ENCODE measurements around the gene OSMR. TPM values are rescaled to one million over a fixed set of nuclear protein-coding genes. Genes with fewer than 3 reads are reported as not detected.

The OSMR gene
- total RNA-seq, 3 donors from 2014 or later = 3.3 to 24.9 (median 13.0) TPM

DNA sequence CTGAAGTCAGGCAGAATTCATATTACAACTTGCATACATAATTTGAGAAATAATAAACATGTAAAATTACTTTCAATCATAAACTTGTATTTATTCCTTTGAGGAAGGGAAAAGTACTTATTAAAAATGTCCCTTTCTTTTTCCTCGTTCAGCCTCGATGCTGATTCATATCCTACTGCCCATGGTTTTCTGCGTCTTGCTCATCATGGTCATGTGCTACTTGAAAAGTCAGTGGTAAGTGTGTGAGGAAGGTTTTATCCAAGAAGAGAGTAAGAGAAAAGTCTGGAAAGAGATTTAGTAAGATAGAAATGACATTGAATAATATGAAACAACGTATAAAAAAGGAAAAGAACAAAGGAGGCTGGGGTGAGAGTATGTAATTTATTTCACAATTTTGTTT is 85.9 kb downstream of the OSMR start:
- Histone ChIP-seq H3K4me1 (ENCODE audit: low read depth) (no peaks in the 10 kb centered on the region), H3K4me3 (no peak overlapping the region), H3K9me3 (no peaks in the 10 kb centered on the region), H3K36me3 (ENCODE audit: low read depth) (no peaks in the 10 kb centered on the region)
- ATAC-seq (no peak), DNase-seq (no peak)
- TF ChIP-seq, protein P1, sequence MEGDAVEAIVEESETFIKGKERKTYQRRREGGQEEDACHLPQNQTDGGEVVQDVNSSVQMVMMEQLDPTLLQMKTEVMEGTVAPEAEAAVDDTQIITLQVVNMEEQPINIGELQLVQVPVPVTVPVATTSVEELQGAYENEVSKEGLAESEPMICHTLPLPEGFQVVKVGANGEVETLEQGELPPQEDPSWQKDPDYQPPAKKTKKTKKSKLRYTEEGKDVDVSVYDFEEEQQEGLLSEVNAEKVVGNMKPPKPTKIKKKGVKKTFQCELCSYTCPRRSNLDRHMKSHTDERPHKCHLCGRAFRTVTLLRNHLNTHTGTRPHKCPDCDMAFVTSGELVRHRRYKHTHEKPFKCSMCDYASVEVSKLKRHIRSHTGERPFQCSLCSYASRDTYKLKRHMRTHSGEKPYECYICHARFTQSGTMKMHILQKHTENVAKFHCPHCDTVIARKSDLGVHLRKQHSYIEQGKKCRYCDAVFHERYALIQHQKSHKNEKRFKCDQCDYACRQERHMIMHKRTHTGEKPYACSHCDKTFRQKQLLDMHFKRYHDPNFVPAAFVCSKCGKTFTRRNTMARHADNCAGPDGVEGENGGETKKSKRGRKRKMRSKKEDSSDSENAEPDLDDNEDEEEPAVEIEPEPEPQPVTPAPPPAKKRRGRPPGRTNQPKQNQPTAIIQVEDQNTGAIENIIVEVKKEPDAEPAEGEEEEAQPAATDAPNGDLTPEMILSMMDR (IDR thresholded peaks at IDR 0.05) = no peak
- intact Hi-C loops (cut with DNase I, micrococcal nuclease) = no loop called here

GRCh38 chr5:38932854-38933408 is 87.1 kb downstream of the OSMR start:
- intact Hi-C loops (cut with DNase I, micrococcal nuclease) = no loop called here
- no peaks in the 10 kb centered on the region for H3K4me1 ChIP-seq (ENCODE audit: low read depth)
- DNase-seq = no peak
- H3K36me3 ChIP-seq (ENCODE audit: low read depth) = no peaks in the 10 kb centered on the region
- ATAC-seq = no peak
- H3K4me3 ChIP-seq = no peak overlapping the region
- H3K9me3 ChIP-seq = no peaks in the 10 kb centered on the region
- TF ChIP-seq, protein P1 (IDR thresholded peaks at IDR 0.05) = no peak

DNA sequence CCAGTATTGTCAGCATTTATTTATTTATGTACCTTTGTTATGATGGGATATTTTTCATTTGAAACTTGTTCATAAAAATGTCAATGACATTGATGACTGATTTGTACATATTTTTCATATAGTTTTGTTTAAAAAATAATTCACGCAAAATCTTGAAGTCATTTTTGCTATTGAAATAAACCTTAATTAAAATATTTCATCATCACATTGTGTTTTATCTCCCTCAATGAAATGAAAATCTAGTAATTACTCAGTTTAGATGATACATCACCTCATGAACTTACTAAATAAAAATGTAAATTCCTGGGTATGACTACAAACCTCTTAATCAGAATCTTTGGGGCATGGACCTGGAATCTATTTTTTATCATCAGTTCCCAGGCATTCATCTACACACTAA is 89.6 kb downstream of the OSMR start:
- Histone ChIP-seq H3K9me3 (no peaks in the 10 kb centered on the region), H3K4me3 (no peak overlapping the region), H3K36me3 (ENCODE audit: low read depth) (no peaks in the 10 kb centered on the region), H3K4me1 (ENCODE audit: low read depth) (no peaks in the 10 kb centered on the region)
- DNase-seq (no peak), ATAC-seq (no peak)
- TF ChIP-seq, protein P1 (IDR thresholded peaks at IDR 0.05) = no peak
- intact Hi-C loops (cut with DNase I, micrococcal nuclease) = no loop called here

DNA sequence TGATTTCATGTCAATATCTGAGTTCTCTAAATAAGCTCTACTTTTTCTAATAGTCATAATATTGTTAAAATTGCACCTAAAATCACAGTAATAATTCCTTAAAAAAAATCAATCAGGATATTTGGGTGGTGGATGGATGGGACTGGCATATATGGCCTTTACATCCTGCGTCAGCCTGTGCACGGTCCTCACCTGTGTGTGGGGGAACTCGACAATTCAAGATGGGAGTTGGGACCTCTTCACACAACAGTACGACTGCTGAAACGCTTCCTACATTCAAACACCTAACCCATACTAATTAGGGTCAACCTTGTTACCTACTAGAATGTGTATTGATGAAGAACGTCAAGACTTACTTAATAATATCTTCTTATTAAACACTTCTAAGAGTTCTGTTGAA is 90.5 kb downstream of the OSMR start:
- DNase-seq = no peak
- Histone ChIP-seq H3K9me3 (no peaks in the 10 kb centered on the region), H3K4me3 (no peak overlapping the region), H3K36me3 (ENCODE audit: low read depth) (no peaks in the 10 kb centered on the region), H3K4me1 (ENCODE audit: low read depth) (no peaks in the 10 kb centered on the region)
- TF ChIP-seq, protein P1 (IDR thresholded peaks at IDR 0.05) = no peak
- intact Hi-C loops (cut with DNase I, micrococcal nuclease) = no loop called here
- no peak for ATAC-seq

DNA sequence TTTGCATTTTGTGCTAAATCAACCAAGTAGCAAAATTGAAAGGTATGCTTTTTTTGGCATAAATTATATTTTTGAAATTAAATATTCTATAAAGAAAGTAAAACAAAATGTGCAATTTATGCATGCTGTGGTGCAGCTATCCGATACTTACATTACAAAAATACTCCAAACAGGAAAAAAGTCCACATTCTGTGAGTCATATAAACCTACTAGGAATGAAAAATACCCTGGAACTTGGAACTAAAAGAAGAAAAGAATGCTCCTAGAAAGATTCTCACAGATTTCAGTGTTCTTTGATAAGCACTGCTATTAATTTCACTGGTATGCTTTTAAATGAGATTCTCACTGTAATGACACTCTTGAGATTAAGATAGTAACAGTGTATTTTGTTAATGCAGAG is 92.6 kb downstream of the OSMR start:
- ATAC-seq (no peak), DNase-seq (no peak)
- intact Hi-C loops (cut with DNase I, micrococcal nuclease) = no loop called here
- H3K9me3 ChIP-seq = no peaks in the 10 kb centered on the region
- H3K4me1 ChIP-seq (ENCODE audit: low read depth) = no peaks in the 10 kb centered on the region
- no peaks in the 10 kb centered on the region for H3K36me3 ChIP-seq (ENCODE audit: low read depth)
- no peak overlapping the region for H3K4me3 ChIP-seq
- TF ChIP-seq, protein P1 (IDR thresholded peaks at IDR 0.05) = no peak

DNA sequence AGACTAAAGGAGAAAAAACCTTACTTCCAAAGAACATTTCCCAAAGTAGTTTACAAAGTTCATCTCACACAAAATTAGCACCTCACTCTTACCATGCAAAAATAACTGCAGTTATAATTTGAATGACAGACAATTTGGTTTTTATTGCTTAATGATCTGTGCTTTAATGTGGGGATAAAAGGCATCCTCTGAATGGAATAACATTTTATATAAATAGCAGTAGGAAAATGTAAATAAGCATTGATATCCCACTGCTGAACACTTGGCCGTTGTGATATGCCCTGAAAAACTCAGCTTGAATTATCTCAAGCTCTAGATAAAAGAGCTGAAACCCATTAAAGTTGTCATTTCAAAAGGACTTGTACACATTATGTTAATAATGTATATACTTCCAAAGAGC is 93.2 kb downstream of the OSMR start:
- no peak for ATAC-seq
- Histone ChIP-seq H3K9me3 (no peaks in the 10 kb centered on the region), H3K36me3 (ENCODE audit: low read depth) (no peaks in the 10 kb centered on the region), H3K4me1 (ENCODE audit: low read depth) (no peaks in the 10 kb centered on the region), H3K4me3 (no peak overlapping the region)
- intact Hi-C loops (cut with DNase I, micrococcal nuclease) = no loop called here
- TF ChIP-seq, protein P1 (IDR thresholded peaks at IDR 0.05) = no peak
- no peak for DNase-seq
